A204.1 (cell line): Measurements from ENCODE around the gene CREB3L1.
"Not testable (repeated sequence)": the region's sequence is repeated elsewhere in the genome, so short reads cannot be mapped to it uniquely, and the experiment has no call there.

Experiments
- FAIRE-seq: peaks from 2 replicates; lab custom pipeline; 2012; peaks lifted over from hg19 to GRCh38; lab: Jason Lieb, UNC

Gene CREB3L1

DNA sequence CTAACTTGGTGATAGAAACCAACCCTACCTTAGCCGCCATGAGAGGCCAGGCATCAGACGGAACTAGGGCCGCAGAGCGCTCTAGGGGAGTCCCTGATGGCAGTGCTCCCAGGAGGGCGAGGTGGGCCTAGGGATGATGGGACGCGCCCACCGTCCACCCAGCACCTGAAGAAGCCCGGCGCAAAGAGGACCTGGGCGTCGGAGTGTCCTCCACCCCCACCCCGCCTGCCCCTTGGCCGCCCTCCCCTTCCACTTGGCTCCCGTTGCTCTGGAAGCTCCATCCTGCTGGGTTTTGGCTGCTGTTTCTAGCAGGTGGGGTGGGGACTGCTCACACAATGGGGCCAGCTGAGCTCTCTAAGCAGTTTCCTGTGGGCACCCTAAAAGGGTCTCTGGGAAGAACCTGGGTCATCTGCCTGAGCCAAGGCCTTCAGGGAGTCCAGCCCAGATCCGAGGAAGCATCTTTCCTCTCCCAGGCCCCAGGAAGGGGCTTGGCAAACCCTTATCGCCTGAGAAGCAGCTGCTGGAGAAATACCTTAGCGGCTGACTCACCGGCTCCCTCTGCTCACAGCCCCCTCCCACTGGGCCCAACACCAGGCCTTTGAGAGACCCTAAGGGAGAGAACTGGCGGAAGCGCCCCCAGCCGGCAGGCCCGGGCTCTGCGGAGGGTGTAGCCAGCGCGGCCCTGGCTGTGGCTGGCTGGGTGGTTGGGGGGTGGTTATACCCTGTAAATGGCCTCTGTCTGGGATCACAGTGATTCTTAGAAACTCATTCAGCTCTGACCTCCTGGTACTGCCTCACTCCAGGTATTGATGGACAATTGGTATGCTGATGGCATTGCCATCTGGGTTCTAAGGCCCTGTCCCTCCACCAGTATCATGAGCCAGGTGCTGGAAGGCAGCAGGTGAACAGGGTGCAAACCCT, 19.3 kb downstream of the CREB3L1 start:
- no peak for FAIRE-seq

DNA sequence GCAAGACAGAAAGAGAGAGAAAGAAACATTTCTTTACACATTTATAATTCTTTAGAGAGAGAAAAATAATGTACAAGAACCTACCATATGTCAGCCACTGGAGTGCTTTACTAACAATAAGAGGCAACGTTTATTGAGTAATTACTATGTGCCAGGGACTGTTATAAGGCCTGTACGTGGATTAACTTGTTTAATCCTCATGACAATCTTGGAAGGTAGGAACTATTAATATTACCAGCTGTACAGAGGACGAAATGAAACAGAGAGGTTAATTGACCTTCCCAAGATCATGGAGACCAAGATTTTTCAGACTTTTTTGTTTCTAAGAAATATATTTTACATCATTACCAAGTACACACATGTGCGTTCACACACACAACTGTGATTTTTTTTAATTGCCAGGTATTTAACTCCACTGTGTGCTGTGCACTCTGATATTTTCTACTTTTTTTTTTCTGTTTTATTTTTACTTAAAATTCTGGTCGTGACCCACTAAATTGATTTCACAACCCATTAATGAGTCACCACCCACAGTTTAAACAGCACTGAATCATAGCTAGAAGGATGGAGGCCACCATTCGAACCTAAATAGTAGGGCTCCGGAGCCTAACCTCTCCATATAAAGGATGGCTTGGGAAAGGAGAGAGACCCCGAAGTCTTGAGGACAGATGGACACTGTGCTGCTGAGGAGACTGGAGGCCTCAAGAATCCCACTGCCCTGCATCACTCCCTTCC, 21.4 kb downstream of the CREB3L1 start:
- FAIRE-seq = no peak

DNA sequence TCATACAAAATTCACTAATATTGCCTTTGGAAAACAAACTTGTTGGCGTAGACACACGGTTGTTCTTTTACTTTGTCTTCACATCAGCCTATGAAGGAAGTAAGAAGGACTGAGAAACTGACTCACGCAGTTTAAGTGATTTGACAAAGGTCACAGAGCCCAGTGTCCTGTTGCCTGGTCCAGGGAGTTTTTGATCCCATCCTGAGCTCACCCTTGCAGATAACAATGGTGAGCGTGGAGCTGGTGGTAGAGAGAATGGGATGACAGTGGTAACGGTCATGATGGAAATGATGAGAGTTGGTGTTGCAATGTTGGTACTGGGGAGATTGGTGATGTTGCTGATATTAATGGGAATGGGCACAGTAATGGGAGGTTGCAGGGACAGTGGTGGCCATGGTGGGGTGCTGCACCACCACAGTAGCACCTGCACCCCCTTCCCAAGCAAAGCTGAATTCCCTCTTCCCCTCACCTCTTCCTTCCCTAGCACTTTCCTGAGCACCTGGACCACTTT, 22.0 kb downstream of the CREB3L1 start:
- no peak for FAIRE-seq

DNA sequence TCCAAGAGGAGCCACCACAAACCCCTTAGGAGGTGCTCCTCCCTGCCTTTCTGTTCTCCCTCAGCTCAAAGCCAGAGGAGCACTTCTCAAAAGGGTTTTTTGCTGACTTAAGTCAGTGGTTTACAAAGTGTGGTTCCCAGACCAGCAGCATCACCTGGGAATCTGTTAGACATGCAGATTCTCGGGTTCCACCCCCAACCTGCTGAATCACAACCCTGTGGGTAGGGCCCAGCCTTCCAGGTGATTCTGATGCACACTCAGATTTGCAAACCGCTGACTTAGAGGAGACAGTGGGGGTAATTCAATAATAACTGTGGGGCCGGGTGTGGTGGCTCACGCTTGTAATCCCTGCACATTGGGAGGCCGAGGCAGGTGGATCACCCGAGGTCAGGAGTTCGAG, 22.8 kb downstream of the CREB3L1 start:
- no peak for FAIRE-seq

DNA sequence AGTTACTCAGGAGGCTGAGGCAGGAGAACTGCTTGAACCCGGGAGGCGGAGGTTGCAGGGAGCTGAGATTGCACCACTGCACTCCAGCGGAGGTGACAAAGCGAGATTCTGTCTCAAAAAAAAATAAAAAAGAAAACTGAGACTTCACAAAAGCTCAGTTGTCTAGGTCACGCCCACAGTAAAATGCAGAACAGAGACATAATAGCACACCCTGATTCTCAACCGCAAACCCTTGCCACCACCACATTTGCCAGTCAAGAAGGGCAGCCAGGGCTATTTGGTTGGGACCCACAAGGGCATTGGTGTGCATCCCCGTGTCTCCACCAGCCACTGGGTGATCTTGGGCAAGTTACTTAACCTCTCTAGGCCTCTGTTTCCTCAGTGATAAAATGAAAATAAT, 25.4 kb downstream of the CREB3L1 start:
- no peak for FAIRE-seq

DNA sequence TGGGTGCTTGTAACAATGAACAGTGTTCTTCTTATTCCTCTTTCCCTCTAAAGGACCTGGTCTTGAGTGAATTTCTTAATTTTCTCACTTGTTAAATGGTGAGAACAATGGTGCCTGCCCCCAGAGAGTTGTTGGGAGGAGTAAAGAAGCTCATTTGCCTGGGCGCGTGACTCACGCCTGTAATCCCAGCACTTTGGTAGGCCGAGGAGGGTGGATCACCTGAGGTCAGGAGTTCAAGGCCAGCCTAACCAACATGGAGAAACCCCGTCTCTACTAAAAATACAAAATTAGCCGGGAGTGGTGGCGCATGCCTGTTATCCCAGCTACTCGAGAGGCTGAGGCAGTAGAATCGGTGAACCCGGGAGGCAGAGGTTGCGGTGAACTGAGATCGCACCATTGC, 26.6 kb downstream of the CREB3L1 start:
- FAIRE-seq = not testable (repeated sequence)

DNA sequence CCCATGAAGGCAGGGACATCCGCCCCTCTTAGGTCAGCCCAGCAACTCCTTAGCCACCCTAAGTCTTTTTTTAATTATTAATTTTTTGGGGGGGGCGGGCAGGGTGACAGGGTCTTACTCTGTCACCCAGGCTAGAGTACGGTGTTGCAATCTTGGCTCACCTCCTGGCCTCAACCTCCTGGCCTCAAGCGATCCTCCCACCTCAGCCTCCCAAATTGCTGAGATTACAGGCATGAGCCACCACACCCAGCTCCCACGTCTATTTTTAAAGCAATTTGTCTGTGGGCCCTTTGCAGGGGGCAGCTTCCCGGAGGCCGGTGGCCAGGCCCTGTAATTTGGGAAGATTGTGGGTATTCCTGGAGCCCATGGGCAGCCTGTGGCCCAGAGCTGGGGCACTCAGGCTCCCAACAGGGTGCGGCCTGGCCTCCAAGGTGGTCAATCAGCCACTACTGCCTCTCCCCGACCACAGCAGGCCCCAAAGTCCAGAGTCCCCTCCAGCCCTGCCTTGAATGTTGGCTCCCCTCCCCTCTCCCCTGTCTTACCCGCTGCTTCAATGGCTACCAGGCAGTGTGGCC, 27.2 kb downstream of the CREB3L1 start:
- FAIRE-seq = no peak

DNA sequence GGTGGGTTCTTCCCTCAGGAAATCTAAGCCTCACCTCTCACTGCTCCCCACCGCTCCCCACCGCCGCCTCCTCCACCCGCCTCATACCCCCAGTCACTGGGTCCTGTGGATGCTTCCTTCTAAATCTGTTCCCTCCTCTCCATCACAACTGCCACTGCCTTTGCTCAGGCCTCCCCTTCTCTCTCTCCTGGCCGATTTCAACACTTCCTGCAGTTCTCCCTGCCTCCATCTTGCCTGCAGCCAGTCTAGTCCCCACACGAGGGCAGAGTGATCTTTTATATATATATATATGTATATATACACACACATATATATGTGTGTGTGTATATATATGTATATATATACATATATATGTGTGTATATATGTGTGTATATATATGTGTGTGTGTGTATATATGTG, 27.8 kb downstream of the CREB3L1 start:
- FAIRE-seq = no peak

DNA sequence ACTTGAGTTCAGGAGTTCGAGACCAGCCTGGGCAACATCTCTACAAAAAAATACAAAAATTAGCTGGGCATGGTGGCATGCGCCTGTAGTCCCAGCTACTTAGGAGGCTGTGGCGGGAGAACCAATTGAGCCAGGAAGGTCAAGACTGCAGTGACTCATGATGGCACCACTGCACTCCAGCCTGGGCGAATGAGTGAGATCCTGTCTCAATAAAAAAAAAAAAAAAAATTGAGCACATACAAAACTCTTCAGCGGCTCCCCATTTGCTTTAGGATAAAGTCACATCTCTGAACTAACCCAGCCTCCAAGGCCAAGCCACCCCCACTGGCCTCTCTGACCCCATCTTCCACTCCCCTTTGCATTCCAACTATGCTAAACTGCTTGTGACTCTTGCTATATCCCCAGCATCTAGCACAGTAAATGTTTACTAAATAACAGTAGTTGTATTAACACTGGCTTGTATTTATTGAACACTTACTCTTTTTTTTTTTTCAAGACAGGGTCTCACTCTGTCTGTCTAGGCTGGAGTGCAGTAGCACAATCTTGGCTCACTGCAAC, 28.9 kb downstream of the CREB3L1 start:
- FAIRE-seq = no peak

DNA sequence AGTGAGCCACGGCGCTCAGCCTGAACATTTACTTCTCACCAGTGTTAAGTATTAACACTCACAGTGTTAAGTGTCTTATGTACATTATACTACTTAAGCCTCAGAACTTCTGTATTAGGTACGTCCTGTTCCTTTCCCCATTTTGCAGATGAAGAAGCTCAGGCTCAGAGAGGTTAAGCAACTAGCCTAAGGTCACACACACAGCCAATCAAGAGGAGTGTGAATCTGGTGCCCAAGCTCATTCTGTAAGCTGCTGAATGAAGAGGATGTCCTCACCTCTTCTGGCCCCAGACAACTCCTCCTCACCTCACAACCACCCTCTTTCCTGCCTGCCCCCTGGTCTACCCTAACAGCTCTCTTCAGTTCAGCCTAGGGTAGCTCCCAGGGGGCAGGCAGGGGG, 29.9 kb downstream of the CREB3L1 start:
- no peak for FAIRE-seq

DNA sequence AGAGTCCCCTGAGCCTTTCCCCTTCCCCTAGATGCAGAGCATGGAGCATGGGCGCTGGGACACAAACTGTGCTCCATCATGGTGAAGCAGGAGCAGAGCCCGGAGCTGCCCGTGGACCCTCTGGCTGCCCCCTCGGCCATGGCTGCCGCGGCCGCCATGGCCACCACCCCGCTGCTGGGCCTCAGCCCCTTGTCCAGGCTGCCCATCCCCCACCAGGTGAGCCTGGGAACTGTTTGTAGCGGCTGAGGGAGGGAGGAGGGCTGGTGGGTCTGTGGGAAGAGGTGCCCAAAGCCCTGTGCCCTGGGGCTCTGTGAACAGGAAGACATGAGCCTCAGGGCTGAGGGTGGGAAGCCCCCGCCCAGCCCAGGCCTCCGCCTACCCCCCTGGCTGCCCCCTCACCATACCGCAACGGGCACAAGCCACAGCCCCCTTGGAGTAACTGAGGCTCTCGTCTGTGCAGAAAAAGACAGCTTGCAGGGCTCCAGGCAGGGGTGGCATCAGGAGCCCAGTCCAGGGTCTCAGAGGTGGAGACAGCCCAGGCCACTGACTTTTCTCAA, 30.4 kb downstream of the CREB3L1 start:
- no peak for FAIRE-seq

DNA sequence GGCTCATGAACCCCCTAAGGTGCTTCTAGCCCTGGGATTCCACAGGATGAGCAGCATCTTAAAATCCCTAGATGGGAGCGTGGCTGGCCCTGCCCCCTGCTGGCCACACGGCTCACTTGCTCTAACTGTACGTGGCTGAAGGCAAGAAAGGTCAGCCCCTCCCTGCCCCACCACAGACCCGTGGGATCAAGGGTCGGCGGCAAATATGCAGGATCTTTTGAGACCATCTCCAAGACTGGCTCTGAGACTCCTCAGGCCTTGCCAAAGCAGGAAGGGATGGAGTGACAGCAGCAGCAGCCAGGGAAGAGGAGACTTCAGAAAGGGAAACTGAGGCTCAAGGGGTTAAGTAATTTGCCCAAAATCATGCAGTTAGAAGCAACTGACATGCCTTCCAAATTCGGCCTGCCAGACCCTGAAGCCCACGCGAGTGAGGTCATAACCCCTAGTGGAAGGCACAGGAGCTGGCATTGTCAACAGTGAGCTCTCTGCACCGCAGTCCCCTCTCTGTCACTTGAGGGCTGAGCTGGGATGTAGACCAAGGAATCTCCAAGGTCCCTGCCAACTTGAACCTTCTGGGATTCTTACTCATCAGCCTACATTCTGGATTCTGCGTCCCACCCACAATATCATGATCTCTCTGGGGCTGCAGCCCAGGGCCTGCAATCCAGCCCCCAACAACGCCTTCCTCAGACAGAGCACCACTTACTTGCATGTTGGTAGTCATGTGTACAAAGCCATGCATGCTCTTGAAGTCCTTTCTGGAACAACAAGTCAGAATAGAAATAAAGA, 31.4 kb downstream of the CREB3L1 start:
- no peak for FAIRE-seq

DNA sequence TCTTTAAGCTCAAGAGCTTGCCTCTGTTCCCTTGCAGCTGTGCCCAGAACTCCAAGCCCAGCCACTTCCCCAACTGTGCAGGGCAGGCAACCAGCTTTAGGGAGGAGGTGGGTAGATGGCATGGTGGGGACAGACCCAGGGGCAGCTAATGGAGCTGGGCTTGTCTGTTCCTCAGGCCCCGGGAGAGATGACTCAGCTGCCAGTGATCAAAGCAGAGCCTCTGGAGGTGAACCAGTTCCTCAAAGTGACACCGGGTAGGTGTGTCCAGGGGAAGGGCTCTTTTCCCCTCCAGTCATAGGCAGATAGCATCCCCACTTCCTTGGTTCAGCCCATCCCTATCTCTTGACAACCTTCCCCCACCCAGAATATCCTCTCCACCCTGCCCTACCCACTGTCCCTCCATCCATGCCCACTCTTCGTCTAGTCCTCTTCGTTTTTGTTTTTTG, 32.4 kb downstream of the CREB3L1 start:
- no peak for FAIRE-seq

DNA sequence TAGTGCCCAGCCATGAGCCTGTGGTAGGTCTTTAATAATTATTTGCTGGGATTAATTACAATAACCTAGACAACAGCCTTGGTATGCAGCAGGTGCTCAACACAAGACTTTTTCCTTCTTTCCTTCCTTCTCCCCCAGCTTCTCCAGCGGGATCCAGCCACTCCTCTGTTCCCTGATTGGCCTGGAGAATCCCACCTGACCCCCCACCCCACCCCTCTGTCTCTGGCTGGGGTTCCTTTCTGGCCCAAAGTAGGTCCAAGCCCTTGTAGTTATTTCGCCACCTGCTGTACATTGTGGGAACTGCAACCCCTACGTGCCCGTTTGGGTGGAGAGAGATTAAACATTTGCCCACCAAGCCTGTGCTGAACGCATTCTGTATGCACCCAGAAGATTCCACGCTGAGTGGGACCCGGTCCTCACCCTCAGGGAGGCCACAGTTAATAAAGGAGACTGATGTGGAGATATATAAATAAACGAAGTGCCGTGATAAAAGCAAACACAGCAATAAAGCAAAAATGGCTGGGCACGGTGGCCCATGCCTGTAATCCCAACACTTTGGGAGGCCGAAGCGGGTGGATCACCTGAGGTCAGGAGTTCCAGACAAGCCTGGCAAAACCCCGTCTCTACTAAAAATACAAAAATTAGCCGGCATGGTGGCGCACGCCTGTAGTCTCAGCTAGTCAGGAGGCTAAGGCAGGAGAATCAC, 37.7 kb downstream of the CREB3L1 start:
- no peak for FAIRE-seq

DNA sequence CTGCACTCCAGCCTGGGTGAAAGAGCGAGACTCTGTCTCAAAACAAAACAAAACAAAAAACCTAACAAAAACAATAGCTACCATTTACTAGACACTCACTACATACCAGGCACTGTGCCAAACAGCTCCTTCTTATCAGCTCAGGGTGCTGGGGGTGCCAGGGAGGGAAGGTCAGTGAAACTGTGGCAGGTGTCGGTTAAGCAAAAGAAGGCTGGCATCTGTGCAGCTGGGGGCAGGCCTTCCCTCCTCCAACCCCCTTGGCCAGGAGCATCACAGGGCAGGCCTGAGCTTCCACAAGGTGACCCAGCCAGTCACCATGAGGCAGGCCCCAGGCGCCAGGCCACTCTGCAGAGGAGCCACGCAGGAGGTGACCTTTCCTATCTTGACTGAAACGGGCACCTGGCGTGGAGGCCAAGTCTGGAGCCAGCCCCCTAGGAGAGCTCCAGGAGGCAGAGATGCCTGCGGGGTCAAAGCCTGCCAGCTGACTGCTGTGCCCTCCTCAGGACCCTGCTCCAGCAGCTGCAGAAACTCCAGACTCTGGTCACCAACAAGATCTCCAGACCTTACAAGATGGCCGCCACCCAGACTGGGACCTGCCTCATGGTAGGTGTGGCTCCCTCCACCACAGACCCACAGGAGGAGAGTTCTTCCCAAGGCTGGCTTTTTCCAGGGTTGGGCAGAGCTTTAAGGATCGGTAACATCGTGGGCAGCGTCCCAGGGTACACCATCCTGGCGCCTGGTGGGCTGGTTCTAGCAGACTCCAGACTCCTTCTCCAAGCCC, 38.5 kb downstream of the CREB3L1 start:
- FAIRE-seq = no peak

DNA sequence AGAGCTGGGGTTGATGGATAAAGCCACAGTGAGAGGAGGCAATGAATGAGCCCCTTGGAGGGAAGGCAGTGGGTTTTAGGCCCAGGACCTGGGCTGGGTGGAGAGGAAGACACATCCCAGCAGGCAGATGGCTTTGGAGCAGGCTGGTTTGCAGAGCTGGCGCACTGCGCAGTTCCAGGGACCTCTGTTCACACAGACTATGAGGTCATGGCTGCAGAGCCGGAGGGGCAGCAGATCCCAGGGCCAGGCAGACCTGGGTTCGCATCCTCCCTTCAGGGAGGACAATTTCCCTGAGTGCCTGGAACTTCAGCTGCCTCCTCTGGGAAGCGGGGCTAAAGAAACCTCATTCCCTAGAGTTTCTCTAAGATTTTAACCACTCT, 41.6 kb downstream of the CREB3L1 start:
- FAIRE-seq = no peak

DNA sequence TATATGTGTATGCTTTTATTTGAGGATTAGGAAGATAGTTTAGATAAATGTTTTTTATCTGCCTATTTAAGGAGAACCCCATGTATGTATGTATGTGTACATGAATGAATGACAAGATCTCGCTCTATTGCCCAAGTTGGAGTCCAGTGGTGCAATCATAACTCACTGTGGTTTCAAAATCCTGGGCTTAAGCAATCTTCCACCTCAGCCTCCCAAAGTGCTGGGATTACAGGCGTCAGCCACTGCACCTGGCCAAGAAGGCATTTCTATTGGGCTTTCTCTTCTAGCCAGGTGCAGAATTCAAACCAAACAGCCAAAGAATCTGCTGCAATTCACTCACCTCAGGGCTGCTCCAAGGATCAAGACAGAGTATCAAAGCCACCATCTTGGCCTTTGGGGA, 44.3 kb downstream of the CREB3L1 start:
- FAIRE-seq = no peak

DNA sequence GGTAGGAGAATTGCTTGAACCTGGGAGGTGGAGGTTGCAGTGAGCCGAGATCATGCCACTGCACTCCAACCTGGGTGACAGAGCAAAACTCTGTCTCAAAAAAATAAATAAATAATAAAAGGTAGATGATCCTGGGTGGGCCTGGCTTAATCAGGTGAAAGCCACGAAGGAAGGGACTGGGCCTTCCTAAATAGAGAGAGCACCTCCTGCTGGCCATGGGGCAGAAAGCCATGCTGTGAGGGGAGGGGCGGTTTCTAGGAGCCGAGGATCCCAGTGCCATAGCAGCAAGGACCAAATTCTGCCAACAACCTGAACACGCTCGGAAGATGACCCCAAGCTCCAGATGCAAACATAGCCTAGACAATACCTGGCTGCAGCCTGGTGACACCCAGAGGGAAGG, 45.3 kb downstream of the CREB3L1 start:
- FAIRE-seq = no peak

DNA sequence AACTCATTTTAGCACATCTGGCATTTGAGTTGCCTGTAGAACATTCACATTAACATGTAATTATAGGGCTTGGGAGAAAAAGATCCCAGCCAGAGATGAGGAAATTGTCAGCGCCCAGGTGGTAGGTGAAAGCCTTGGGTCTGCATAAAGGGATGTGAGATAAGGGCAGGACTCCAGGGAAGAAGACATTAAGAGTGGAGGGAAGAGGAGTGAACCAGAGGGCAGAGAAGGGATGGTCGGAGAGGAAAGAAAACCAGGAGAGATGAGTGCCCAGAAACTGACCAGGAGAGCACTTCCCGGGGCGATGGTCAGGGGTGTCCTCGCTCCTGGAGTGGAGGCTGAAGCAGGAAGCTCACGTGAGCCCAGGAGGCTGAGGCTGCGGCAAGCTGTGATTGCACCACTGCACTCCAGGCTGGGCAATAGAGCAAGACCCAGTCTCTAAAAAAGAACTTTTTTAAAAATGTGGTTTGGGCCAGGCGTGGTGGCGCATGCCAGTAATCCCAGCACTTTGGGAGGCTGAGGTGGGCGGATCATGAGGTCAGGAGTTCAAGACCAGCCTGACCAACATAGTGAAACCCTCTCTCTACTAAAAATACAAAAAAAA, 49.5 kb downstream of the CREB3L1 start:
- FAIRE-seq = no peak

DNA sequence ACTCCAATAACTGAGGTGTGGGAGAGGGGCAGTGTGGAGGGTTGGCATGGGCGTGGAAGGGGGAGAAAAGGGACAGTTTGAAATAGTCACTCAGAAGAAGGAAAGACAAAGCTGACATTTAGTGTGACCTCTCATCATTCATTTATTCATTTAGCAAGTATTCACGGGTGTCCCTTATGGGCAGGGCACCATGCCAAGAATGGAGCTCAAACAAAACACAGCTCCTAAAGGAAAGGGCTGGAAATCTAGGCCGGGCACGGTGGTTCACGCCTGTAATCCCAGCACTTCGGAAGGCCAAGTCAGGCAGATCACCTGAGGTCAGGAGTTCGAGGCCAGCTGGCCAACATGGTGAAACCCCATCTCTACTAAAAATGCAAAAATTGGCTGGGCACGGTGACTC, 50.4 kb downstream of the CREB3L1 start:
- FAIRE-seq = no peak
